ENCODE results near the gene POU4F3.

Gene POU4F3

DNA sequence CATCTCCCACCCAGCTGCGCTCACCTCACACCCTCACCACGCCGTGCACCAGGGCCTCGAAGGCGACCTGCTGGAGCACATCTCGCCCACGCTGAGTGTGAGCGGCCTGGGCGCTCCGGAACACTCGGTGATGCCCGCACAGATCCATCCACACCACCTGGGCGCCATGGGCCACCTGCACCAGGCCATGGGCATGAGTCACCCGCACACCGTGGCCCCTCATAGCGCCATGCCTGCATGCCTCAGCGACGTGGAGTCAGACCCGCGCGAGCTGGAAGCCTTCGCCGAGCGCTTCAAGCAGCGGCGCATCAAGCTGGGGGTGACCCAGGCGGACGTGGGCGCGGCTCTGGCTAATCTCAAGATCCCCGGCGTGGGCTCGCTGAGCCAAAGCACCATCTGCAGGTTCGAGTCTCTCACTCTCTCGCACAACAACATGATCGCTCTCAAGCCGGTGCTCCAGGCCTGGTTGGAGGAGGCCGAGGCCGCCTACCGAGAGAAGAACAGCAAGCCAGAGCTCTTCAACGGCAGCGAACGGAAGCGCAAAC is 1.1 kb downstream of the POU4F3 start:
- H3K4me3 ChIP-seq (ENCODE audit: low read depth, low read length) = no peak overlapping the region
- DNase-seq (ENCODE audit: low read depth) = no peak
- TF ChIP-seq, protein P1, sequence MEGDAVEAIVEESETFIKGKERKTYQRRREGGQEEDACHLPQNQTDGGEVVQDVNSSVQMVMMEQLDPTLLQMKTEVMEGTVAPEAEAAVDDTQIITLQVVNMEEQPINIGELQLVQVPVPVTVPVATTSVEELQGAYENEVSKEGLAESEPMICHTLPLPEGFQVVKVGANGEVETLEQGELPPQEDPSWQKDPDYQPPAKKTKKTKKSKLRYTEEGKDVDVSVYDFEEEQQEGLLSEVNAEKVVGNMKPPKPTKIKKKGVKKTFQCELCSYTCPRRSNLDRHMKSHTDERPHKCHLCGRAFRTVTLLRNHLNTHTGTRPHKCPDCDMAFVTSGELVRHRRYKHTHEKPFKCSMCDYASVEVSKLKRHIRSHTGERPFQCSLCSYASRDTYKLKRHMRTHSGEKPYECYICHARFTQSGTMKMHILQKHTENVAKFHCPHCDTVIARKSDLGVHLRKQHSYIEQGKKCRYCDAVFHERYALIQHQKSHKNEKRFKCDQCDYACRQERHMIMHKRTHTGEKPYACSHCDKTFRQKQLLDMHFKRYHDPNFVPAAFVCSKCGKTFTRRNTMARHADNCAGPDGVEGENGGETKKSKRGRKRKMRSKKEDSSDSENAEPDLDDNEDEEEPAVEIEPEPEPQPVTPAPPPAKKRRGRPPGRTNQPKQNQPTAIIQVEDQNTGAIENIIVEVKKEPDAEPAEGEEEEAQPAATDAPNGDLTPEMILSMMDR (IDR thresholded peaks at IDR 0.05; ENCODE audit: control insufficient read depth, extremely low read depth, insufficient read depth) = no peak

DNA sequence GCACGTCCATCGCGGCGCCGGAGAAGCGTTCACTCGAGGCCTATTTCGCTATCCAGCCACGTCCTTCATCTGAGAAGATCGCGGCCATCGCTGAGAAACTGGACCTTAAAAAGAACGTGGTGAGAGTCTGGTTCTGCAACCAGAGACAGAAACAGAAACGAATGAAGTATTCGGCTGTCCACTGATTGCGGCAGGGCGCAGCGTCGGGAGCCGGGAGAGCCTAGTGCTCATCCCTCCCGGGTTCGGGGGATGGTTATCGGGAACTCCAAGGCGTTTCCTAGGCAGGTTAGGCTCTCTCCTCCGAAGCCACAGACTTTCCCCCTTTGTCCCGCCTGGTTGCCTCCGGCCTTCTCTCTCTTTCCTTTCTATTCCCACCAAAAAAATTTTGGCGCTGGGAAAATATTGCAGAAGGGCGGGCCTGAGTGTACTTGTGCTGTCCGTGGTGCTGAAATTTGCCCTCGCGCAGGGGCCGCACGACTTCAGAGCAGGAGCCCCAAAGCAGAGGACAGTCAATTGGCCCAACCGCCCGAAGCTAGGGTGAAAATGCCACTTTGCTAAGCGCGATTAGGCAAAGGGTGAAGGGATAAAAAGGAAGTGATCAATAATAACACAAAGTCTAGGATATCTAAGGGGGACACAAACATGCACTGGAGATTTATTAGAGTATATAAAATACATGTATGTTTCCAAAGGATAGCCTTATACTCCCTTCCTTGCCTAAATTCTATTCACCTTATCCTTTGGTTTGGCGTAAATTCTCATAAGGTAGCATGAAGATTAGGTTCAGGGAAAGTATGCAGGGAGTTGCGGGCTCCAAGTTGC is 1.8 kb downstream of the POU4F3 start:
- peak; percentile 11 for DNase-seq (ENCODE audit: low read depth)
- TF ChIP-seq, protein P1 (IDR thresholded peaks at IDR 0.05; ENCODE audit: control insufficient read depth, extremely low read depth, insufficient read depth) = no peak
- H3K4me3 ChIP-seq (ENCODE audit: low read depth, low read length) = no peak overlapping the region

DNA sequence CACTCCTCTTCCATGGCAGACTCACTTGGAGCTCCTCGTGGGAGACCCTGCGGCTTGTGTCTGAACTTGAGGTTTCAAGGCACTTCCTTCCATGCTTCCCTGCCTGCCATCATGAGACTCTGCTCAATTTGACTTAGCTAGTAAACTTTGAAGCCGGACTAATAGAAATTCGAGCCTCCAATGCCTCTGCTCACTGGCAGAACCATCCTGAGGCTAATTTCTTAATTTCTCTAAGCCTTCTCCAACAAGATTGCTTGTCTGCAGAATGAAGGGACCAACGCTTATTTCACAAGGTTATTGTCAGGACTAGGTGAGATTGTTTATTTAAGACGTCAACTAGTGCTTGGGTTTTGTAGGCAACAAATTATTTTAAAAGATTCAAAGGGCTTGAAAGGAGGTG is 3.2 kb downstream of the POU4F3 start:
- TF ChIP-seq, protein P1 (IDR thresholded peaks at IDR 0.05; ENCODE audit: control insufficient read depth, extremely low read depth, insufficient read depth) = no peak
- H3K4me3 ChIP-seq (ENCODE audit: low read depth, low read length) = no peak overlapping the region
- DNase-seq (ENCODE audit: low read depth) = no peak

DNA sequence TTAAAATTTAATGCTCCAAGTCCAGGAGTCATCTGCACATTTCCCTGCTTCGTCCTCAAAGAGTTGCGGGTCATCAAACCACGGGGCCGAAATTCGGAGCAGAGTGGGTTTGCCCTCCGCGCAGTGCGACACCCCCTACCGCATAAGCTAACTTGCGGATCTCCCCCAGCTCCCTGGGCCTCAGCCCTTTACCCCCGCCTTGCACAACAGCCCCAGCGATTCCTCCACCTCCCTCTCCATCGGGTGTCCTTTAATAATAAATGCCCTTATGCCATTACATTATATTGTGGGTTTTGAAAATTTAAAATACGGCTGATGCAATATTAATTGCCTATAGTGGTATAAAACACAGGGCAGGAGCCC is 3.9 kb downstream of the POU4F3 start:
- TF ChIP-seq, protein P1 (IDR thresholded peaks at IDR 0.05; ENCODE audit: control insufficient read depth, extremely low read depth, insufficient read depth) = no peak
- DNase-seq (ENCODE audit: low read depth) = no peak
- no peak overlapping the region for H3K4me3 ChIP-seq (ENCODE audit: low read depth, low read length)

DNA sequence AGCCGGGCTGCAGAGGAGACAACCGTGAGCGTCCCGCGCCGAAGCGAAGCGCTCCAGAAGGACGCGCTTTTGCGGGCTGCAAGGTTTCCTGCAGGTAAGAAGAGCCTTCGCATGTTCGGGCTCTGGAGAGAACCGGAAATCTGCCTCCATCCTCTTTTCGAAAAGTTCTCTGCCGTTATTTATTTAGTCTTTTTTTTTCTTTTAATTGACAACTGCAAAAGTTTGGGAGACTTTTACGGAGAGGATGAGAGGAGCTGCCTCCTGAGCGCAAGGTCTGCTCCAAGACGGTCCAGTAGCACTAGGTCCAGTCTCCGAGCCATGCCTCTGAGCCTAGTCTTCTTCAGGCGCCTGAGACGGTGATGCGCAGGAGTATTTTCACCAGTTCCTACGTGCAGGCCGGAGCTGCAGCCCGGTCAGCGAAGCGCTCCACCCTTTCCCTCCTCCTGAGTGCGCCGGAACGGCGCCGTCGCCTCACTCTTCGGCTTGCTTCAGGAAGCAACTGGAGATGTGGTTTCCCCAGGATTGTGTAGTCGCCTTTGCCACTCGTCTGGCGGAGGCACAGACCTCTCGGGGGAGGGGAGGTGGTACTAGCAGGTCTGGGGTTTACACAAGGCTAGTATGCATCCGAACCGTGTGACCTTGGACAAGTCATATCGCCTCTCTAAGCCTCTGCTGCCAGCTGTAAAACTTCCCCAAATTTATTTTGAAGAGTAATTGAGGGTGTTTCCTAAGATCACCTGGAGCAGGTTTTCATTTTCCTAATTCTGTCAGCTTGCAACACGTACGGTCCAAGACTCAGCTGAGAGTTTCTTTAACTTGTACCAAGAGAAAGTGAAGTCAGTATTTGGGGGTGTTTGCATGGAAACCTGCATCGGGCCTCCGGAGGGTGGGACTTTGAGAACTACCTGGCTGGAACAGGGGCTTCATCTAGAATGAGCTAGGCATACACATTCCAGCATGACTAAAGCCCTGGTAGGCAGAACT is 4.5 kb downstream of the POU4F3 start:
- H3K4me3 ChIP-seq (ENCODE audit: low read depth, low read length) = no peak overlapping the region
- TF ChIP-seq, protein P1 (IDR thresholded peaks at IDR 0.05; ENCODE audit: control insufficient read depth, extremely low read depth, insufficient read depth) = no peak
- DNase-seq (ENCODE audit: low read depth) = no peak

DNA sequence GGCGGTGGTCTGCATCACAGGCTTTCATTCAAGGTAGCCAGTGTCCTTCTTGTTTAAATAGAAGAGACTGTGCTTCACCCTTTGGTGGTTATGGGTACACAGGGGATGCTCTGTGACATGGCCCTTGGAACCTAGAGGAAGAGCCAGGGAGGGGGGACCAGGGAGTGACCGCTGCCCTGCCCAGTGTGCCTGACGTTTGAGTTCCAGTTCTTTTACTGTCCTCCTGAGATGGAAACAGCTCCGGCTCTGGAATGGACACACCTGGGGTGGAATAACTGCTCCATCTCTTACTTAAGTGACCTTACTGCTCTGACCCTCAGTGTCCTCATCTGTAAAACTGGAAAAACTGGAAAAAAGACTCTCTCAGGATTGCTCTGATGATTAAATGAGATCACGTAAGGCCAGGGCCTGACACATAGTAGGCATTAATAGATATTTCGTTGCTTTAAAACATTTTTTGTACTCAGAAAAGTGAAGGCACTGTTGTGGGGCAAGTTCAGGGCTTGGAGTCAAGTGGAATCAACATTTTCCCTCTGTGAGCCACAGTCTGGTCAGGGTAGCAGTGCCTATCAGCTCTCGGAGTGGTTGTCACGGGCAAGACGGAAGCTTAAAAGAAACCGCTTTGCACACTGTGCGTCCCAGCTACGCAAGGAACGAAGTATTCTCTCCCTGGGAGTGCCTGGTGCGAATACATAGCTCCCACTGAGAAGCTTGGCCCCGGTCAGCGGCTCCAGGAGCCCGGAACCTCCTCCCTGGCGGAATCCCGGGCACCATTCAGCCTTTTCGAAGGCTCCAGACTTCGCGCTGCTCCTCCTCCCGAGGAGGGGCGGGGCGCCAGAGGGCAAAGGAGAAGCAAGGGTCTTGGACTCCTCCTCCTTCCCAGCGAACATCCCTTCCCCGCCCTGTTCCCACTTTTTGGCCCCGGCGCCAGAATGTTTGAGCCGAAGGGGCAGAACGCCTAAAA is 5.8 kb downstream of the POU4F3 start:
- TF ChIP-seq, protein P1 (IDR thresholded peaks at IDR 0.05; ENCODE audit: control insufficient read depth, extremely low read depth, insufficient read depth) = no peak
- no peak for DNase-seq (ENCODE audit: low read depth)
- H3K4me3 ChIP-seq (ENCODE audit: low read depth, low read length) = no peak overlapping the region
